Caki2 (cell line): ENCODE results near the gene MPIG6B. TPM values are rescaled to one million over a fixed set of nuclear protein-coding genes. Genes with fewer than 3 reads are reported as not detected.

Experiments
- DNase-seq: peaks from one replicate; pipeline ENCODE4 v3.0.0-alpha.2; 2015; ENCODE audit warnings: low read depth
- in situ Hi-C: cut with HindIII; loops from 2 replicates; pipeline ENCODE4 v1.10.0; 2016; ENCODE audit warnings: low sequenced_read_pairs, low pct_unique_long_range_greater_than_20kb, mixed read lengths
- total RNA-seq: library from RNA; depleted of rRNA; stranded (reverse); fragments of >200 nt; shearing (Covaris generic); gene quantifications from 2 replicates; pipeline ENCODE4 v1.2.3, GENCODE V29; 2014; ENCODE audit warnings: low replicate concordance

The MPIG6B gene
- total RNA-seq, 1 experiment from 2014 or later = not detected

GRCh38 chr6:31733734-31734133, 10.6 kb downstream of the MPIG6B start:
- in situ Hi-C loops = no loop called here

GRCh38 chr6:31734247-31734820, 11.2 kb downstream of the MPIG6B start:
- in situ Hi-C loops = no loop called here

More at GRCh38 chr6:31733734-31734133, 10.6 kb downstream of the MPIG6B start:
- DNase-seq = no peak

GRCh38 chr6:31734821-31735406, 11.7 kb downstream of the MPIG6B start:
- peak; percentile 85 for DNase-seq
- in situ Hi-C loops = no loop called here

More at GRCh38 chr6:31734247-31734820, 11.2 kb downstream of the MPIG6B start:
- DNase-seq = no peak

- peak; percentile 89 for DNase-seq
- in situ Hi-C loops = no loop called here
These were observed 13.0 kb downstream of the MPIG6B start, which contains the start of gene CLIC1 for GRCh38 chr6:31736021-31736767. TSS of gene CLIC1 (minus strand) at chr6:31736530. CDS start at chr6:31736300, 230 bp downstream.

GRCh38 chr6:31736768-31737314, 13.7 kb downstream of the MPIG6B start:
- DNase-seq = no peak
- in situ Hi-C loops = no loop called here

GRCh38 chr6:31737315-31737990, 14.3 kb downstream of the MPIG6B start:
- no peak for DNase-seq

GRCh38 chr6:31737991-31738979, 15.1 kb downstream of the MPIG6B start:
- in situ Hi-C loops = no loop called here
- peak; percentile 92 for DNase-seq

More at GRCh38 chr6:31737315-31737990, 14.3 kb downstream of the MPIG6B start:
- in situ Hi-C loops = no loop called here

- in situ Hi-C loops = no loop called here
- DNase-seq = peak; percentile 100
These were observed 16.6 kb downstream of the MPIG6B start, which contains the start of gene MSH5 for GRCh38 chr6:31739639-31740396. TSS of gene MSH5 (plus strand) at chr6:31740005. CDS start at chr6:31740467, 462 bp downstream.

- DNase-seq = peak; percentile 63
- in situ Hi-C loops = no loop called here
These were observed 17.4 kb downstream of the MPIG6B start for GRCh38 chr6:31740397-31741223.

GRCh38 chr6:31741815-31742214, 18.6 kb downstream of the MPIG6B start:
- DNase-seq = no peak
- in situ Hi-C loops = no loop called here

GRCh38 chr6:31742894-31743293, 19.7 kb downstream of the MPIG6B start:
- DNase-seq = no peak
- in situ Hi-C loops = no loop called here

GRCh38 chr6:31744422-31744821, 21.2 kb downstream of the MPIG6B start:
- no peak for DNase-seq
- in situ Hi-C loops = no loop called here

- no peak for DNase-seq
- in situ Hi-C loops = no loop called here
These were observed 26.3 kb downstream of the MPIG6B start for GRCh38 chr6:31749301-31750036.

GRCh38 chr6:31750411-31751022, 27.3 kb downstream of the MPIG6B start:
- no peak for DNase-seq
- in situ Hi-C loops = no loop called here

- DNase-seq = no peak
- in situ Hi-C loops = no loop called here
These were observed 29.7 kb downstream of the MPIG6B start for GRCh38 chr6:31752739-31753319.
